NCI-H226 (cell line): ENCODE results near the gene TMEM14C.
A peak's percentile ranks its signal among the peaks of the same experiment; 100 is the strongest.
"Not testable (repeated sequence)": the region's sequence is repeated elsewhere in the genome, so short reads cannot be mapped to it uniquely, and the experiment has no call there.

Experiments used
- DNase-seq: peaks from one replicate; pipeline ENCODE4 v3.0.0-alpha.2; 2015

TMEM14C gene

GRCh38 chr6:10722820-10723566 lies at the start of gene TMEM14C:
Gene TMEM14C (plus strand): TSS chr6:10723070. CDS start chr6:10724614, 1,544 bp downstream.
- peak; percentile 98 for DNase-seq

- no peak for DNase-seq
Measured at GRCh38 chr6:10676403-10676802, 46.5 kb upstream of the TMEM14C start.

GRCh38 chr6:10678456-10678855 lies 44.4 kb upstream of the TMEM14C start:
- no peak for DNase-seq

- DNase-seq: no peak
Measured at GRCh38 chr6:10681795-10682194, 41.1 kb upstream of the TMEM14C start.

GRCh38 chr6:10682355-10682988 lies 40.4 kb upstream of the TMEM14C start:
- DNase-seq: no peak

DNA sequence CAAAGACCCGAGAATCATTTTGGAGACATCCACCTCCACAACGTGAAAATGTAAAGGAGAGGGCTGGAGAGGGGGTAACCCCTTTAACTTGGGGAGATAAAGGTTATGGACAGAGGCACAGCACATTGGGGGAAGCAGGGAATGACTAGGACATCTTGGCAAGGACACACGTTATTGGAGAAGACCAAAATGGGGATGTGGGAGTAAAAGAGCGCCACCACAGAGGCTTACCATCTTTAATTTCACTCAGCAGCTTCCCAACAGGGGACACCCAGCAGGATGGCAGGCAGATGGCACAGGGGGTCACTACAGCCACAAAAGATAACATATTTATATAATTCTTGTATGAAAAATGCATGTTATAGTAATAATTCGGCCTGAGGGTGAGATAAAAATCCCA lies 38.3 kb upstream of the TMEM14C start:
- DNase-seq: no peak

GRCh38 chr6:10685092-10685915 lies 37.6 kb upstream of the TMEM14C start:
- DNase-seq: no peak

DNA sequence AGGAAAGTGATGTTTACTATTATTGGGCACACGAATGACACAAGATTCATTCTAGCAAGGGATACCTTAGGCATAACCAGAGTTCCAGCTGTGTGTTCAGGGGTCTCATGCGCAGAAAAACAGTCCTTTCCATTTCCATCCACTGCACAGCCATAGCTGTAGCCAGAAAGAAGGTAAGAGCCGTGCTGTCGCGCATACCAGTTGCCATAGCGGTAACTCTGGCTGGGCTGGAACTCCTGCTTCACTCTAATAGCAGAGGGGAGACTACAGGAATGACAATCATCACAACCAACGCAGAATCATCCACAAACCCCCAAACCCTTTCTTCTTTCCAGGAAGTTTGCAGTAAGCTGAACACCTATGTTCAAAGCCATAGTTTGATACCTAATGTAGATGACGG lies 36.0 kb upstream of the TMEM14C start:
- DNase-seq: no peak

DNA sequence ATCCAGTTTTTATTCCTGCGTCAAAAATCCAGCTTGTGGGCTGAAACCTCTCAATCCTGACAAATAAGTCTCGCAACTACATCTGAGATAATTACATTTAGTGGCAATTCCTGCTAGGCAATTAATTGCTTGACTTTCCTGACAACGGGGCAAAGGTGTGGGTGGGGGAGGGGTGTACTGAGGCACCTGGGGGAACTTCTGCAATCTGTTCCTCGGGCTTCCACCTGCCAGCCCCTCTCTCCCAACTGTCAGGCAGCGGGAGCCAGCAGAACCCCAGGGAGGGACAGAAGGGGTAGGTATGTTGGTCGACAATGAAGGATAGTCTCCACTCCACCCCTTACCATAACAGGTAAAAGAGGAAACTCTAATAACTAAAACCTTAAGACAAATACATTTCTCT lies 35.3 kb upstream of the TMEM14C start:
- DNase-seq: no peak

- DNase-seq: no peak
Measured at GRCh38 chr6:10690651-10691445, 32.0 kb upstream of the TMEM14C start.

DNA sequence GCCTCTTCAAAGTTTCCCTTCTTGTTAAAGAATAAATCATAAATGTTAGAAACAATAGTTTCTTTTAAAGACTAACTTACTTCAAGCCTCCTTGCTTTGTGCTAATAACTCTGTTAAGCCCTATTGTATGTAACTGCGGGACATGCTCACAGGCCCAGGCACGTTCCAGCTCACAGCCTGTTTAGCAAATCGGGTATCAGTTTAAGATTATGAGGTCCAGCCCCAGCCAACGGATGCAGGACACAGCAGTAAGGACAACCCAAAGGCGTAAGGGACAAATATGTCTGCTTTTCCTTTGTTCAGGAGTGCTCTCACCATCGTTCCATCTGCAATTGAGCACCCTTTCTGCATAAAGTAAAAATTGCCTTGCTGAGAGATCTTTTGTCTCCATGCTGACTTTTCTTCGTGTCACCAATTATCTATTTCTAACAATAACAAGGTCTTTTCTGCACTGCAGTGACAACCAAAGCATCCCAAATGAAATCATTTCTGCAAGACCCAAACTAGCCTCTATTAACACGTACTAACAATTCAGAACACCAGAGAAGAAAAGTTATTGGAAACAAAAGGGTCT lies 29.8 kb upstream of the TMEM14C start:
- DNase-seq: no peak

DNA sequence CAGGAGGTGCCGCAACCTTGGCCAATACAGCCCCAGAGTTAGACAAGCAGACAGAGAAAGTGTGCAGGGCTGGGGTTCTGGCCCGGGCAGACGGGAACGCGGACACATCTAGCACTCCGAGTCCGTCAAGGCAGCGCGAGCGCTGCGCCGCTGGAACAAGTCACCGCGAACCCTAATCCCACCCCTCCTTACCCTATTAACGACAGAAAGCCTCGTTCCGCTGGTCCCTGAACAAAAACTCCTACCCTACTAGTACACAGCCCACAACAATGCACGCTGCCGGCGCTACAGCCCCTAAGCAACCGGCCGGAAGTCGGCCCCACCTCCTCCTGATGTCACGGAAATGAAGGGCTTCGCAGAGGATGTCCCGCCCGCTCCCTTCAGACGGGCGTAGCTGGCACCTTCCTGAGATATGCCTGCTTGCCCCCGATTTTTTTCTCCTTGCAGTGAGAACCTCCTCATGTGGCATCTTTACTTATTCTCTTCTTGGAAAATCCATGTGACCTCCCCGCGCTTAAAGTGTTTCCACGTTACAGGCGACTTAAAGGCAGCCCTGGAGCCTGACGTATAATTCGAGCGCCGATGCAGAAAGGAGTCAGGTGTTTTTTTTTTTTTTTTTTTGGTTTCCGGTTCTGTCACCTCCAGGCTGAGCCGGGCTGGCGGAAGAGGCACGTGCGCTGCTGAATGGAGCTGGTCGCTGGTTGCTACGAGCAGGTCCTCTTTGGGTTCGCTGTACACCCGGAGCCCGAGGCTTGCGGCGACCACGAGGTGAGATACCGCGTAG lies 28.4 kb upstream of the TMEM14C start, which contains the start of the genes C6orf52 and PAK1IP1:
Gene C6orf52 (minus strand): TSS at position 315 of the 784 bp plus-strand sequence. CDS start 7,066 bp downstream, outside the sequence.
Gene PAK1IP1 (plus strand): TSS at position 671 of the 784 bp plus-strand sequence. CDS start 14 bp downstream, at position 685.
- peak; percentile 92 for DNase-seq

DNA sequence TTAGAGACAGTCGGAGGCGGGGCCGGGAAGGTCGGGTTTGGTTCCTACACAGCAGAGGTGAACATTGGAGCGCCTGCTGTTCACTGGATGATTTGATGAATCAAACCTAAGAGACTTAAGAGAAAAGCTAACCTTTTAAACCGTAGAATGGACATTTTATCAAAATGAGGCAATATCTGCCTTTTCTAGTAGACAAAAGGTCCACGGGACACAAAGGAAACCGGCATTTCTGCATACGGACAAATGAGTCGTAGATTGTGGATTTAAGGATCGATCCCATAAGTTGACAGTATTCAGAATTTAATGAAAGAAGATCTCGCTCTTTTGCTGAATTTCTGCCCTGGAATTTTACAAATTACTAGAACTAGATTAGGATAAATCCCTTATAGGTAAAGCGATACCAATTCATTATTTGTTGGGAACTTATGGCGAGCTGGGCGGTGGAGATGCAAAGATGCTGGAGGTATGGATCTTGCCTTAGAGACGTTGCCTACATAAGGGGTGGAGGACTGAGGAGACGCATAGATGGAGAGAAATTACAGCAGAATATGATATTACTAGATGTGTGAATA lies 27.7 kb upstream of the TMEM14C start:
- no peak for DNase-seq

DNA sequence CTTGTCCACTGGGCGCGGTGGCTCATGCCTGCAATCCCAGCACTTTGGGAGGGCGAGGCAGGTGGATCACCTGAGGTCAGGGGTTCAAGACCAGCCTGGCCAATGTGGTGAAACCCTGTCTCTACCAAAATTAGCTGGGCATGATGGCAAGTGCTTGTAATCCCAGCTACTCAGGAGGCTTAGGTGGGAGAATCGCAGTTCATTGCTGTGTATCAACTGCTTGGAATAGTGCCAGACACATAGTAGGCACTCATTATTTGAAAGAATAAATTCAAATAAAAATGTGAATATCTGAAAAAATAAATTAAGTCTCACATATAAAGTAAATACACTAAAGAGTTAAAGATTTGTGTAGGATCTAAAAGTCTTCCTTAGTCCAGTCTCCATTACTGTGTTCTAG lies 26.2 kb upstream of the TMEM14C start:
- DNase-seq: no peak

DNA sequence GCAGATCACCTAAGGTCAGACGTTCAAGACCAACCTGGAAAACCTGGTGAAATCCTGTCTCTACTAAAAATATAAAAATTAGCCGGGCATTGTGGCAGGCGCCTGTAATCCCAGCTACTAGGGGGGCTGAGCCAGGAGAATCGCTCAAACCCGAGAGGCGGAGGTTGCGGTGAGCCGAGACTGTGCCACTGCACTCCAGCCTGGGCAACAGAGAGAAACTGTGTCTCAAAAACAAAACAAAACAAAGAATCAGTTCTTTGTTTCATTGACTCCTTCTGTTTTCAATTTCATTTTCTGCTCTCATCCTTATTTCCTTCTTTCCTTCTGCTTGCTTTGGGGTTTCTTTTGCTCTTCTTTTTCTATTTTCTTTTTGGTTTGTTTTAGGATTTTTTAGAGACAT lies 8.9 kb upstream of the TMEM14C start:
- no peak for DNase-seq

DNA sequence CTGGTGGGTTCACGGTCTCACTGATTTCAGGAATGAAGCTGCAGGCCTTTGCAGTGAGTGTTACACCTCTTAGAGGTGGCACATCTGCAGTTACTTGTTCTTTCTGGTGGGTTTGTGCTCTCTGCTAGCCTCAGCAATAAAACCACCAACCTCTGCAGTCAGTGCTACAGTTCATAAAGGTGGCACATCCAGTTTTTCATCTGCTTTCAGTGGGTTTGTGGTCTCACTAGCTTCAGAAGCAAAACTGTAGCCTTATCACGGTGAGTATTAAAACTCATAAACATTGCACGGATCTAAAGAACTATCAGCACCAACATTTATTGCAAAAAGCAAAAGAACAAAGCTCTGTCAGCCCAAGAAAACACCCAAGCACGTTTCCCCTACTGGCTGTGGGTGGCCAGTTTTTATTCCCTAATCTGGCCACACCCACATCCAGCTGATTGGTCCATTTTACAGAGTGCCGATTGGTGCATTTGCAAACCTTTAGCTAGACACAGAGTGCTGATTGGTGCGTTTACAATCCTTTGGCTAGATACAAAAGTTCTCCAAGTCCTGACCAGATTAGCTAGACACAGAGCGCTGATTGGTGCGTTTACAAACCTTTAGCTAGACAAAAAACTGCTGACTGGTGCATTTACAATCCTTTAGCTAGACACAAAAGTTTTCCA lies 3.4 kb upstream of the TMEM14C start:
- DNase-seq: no peak

- DNase-seq: no peak
Measured at GRCh38 chr6:10719964-10720264, 3.0 kb upstream of the TMEM14C start.

- no peak for DNase-seq
Measured at GRCh38 chr6:10720265-10720959, 2.5 kb upstream of the TMEM14C start.

- not testable (repeated sequence) for DNase-seq
Measured at GRCh38 chr6:10720960-10721849, 1.7 kb upstream of the TMEM14C start.
